Measurements from ENCODE around the gene C1orf115. TPM values are rescaled to one million over a fixed set of nuclear protein-coding genes. Genes with fewer than 3 reads are reported as not detected.

The C1orf115 gene, protein sequence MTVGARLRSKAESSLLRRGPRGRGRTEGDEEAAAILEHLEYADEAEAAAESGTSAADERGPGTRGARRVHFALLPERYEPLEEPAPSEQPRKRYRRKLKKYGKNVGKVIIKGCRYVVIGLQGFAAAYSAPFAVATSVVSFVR
- 0.29 and 0.36 TPM in 2 replicates for total RNA-seq

DNA sequence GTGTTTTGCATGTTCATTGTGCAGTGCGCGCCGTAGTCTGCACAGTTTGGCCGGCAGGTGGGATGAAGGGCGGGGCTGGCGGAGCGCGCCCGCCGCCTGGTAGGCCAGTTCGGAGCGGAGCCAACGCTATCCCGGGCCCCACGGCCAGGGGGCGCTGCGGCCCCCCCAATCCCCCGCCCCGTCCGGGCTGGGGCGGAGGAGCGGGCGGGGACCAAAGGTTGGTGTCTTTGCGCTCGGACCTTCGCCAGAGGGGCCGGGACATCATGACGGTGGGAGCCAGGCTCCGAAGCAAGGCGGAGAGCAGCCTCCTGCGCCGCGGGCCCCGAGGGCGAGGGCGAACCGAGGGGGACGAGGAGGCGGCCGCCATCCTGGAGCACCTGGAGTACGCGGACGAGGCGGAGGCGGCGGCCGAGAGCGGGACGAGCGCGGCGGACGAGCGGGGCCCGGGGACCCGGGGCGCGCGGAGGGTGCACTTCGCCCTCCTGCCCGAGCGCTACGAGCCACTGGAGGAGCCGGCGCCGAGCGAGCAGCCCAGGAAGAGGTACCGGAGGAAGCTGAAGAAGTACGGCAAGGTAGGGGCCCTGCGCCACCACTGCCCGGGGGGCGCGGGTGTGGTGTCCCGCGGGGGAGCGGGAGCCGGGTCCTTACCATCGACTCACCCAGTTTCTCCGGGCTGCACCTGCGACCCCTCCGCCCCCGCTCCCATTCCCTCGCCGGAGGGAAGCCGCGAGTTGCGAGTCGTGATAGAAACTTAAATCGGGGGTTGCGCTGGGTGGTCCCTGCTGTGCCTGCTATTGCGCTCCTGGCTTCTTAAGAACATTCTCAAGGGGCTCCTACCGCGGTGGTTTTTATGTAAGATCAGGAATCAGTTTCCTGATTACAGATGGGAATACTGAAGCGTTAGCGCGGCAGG lies at the start of gene C1orf115:
Gene C1orf115, plus strand, starts transcription at position 224 of the 913 bp plus-strand sequence. Its CDS starts 40 bp downstream, at position 264.
- Histone ChIP-seq H3K27ac (ENCODE audit: low read depth, low read length) (no peak within 1 kb of the TSS), H2AFZ (ENCODE audit: low read length) (peak within 1 kb of the TSS; percentile 72), H3K79me2 (ENCODE audit: insufficient read depth, low read length) (no peaks in the 10 kb centered on the region), H3K9me3 (ENCODE audit: low read depth, low read length) (no peaks in the 10 kb centered on the region), H3K4me3 (ENCODE audit: insufficient read depth, low read length) (peak within 1 kb of the TSS; percentile 71), H3K36me3 (ENCODE audit: insufficient read depth, low read length) (no peaks in the 10 kb centered on the region), H3K4me1 (ENCODE audit: insufficient read depth, low read length) (peaks cover 5% of the 10 kb centered on the region), H3K27me3 (ENCODE audit: insufficient read depth, low read length) (peaks cover 35% of the 10 kb centered on the region), H4K20me1 (ENCODE audit: insufficient read depth, low read length) (no peaks in the 10 kb centered on the region), H3K4me2 (ENCODE audit: insufficient read depth, low read length) (peak within 1 kb of the TSS; percentile 87)
- DNase-seq (ENCODE audit: insufficient read length, low spot score, missing footprints): peak; percentile 98
- TF ChIP-seq, protein P1, sequence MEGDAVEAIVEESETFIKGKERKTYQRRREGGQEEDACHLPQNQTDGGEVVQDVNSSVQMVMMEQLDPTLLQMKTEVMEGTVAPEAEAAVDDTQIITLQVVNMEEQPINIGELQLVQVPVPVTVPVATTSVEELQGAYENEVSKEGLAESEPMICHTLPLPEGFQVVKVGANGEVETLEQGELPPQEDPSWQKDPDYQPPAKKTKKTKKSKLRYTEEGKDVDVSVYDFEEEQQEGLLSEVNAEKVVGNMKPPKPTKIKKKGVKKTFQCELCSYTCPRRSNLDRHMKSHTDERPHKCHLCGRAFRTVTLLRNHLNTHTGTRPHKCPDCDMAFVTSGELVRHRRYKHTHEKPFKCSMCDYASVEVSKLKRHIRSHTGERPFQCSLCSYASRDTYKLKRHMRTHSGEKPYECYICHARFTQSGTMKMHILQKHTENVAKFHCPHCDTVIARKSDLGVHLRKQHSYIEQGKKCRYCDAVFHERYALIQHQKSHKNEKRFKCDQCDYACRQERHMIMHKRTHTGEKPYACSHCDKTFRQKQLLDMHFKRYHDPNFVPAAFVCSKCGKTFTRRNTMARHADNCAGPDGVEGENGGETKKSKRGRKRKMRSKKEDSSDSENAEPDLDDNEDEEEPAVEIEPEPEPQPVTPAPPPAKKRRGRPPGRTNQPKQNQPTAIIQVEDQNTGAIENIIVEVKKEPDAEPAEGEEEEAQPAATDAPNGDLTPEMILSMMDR (IDR thresholded peaks at IDR 0.05; ENCODE audit: extremely low read depth, low read depth, low read length): peak; percentile 70

- H2AFZ ChIP-seq (ENCODE audit: low read length): no peak overlapping the region
- H4K20me1 ChIP-seq (ENCODE audit: insufficient read depth, low read length): no peaks in the 10 kb centered on the region
- TF ChIP-seq, protein P1 (IDR thresholded peaks at IDR 0.05; ENCODE audit: extremely low read depth, low read depth, low read length): no peak
- no peaks in the 10 kb centered on the region for H3K9me3 ChIP-seq (ENCODE audit: low read depth, low read length)
- H3K27ac ChIP-seq (ENCODE audit: low read depth, low read length): no peak overlapping the region
- H3K79me2 ChIP-seq (ENCODE audit: insufficient read depth, low read length): no peaks in the 10 kb centered on the region
- H3K4me1 ChIP-seq (ENCODE audit: insufficient read depth, low read length): no peaks in the 10 kb centered on the region
- no peak overlapping the region for H3K4me3 ChIP-seq (ENCODE audit: insufficient read depth, low read length)
- H3K4me2 ChIP-seq (ENCODE audit: insufficient read depth, low read length): no peak overlapping the region
- no peaks in the 10 kb centered on the region for H3K27me3 ChIP-seq (ENCODE audit: insufficient read depth, low read length)
- DNase-seq (ENCODE audit: insufficient read length, low spot score, missing footprints): peak; percentile 11
- H3K36me3 ChIP-seq (ENCODE audit: insufficient read depth, low read length): no peaks in the 10 kb centered on the region
Observed at GRCh38 chr1:220642285-220642684, 47.9 kb upstream of the C1orf115 start.

DNA sequence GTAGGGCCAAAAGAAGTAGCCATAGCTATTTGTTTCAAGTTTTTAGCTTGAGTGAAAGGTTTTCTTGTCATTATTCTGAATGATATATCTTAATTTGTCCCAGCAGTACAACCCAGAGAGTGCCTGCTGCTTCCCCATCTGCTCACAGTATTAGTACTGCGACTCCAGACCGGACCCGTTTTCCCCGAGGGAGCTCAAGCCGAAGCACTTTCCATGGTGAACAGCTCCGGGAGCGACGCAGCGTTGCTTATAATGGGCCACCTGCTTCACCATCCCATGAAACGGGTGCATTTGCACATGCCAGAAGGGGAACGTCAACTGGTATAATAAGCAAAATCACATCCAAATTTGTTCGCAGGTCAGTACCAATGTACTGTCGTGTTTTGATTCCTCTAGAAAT lies 37.2 kb upstream of the C1orf115 start:
- no peaks in the 10 kb centered on the region for H3K9me3 ChIP-seq (ENCODE audit: low read depth, low read length)
- TF ChIP-seq, protein P1 (IDR thresholded peaks at IDR 0.05; ENCODE audit: extremely low read depth, low read depth, low read length): no peak
- H3K4me3 ChIP-seq (ENCODE audit: insufficient read depth, low read length): no peak overlapping the region
- no peak overlapping the region for H3K4me2 ChIP-seq (ENCODE audit: insufficient read depth, low read length)
- H3K4me1 ChIP-seq (ENCODE audit: insufficient read depth, low read length): no peaks in the 10 kb centered on the region
- no peaks in the 10 kb centered on the region for H4K20me1 ChIP-seq (ENCODE audit: insufficient read depth, low read length)
- no peak for DNase-seq (ENCODE audit: insufficient read length, low spot score, missing footprints)
- no peaks in the 10 kb centered on the region for H3K27me3 ChIP-seq (ENCODE audit: insufficient read depth, low read length)
- H2AFZ ChIP-seq (ENCODE audit: low read length): no peak overlapping the region
- H3K27ac ChIP-seq (ENCODE audit: low read depth, low read length): no peak overlapping the region
- H3K79me2 ChIP-seq (ENCODE audit: insufficient read depth, low read length): no peaks in the 10 kb centered on the region
- H3K36me3 ChIP-seq (ENCODE audit: insufficient read depth, low read length): no peaks in the 10 kb centered on the region

- no peak for DNase-seq (ENCODE audit: insufficient read length, low spot score, missing footprints)
- Histone ChIP-seq H3K79me2 (ENCODE audit: insufficient read depth, low read length) (no peaks in the 10 kb centered on the region), H3K4me1 (ENCODE audit: insufficient read depth, low read length) (no peaks in the 10 kb centered on the region), H3K27me3 (ENCODE audit: insufficient read depth, low read length) (no peaks in the 10 kb centered on the region), H3K36me3 (ENCODE audit: insufficient read depth, low read length) (no peaks in the 10 kb centered on the region), H2AFZ (ENCODE audit: low read length) (no peak overlapping the region), H3K4me3 (ENCODE audit: insufficient read depth, low read length) (no peak overlapping the region), H4K20me1 (ENCODE audit: insufficient read depth, low read length) (no peaks in the 10 kb centered on the region), H3K27ac (ENCODE audit: low read depth, low read length) (no peak overlapping the region), H3K9me3 (ENCODE audit: low read depth, low read length) (no peaks in the 10 kb centered on the region), H3K4me2 (ENCODE audit: insufficient read depth, low read length) (no peak overlapping the region)
- TF ChIP-seq, protein P1 (IDR thresholded peaks at IDR 0.05; ENCODE audit: extremely low read depth, low read depth, low read length): no peak
Observed at GRCh38 chr1:220655509-220655908, 34.7 kb upstream of the C1orf115 start.

Data from osteoblast (primary cell).